KBM-7 (cell line): Measurements from ENCODE around the gene DLG1.
A peak's percentile ranks its signal among the peaks of the same experiment; 100 is the strongest.
"Not testable (repeated sequence)": the region's sequence is repeated elsewhere in the genome, so short reads cannot be mapped to it uniquely, and the experiment has no call there.

Experiments used
- DNase-seq: peaks from one replicate; pipeline ENCODE4 v3.0.0-alpha.2; 2015
- in situ Hi-C: fragments of 300-500 bp; cut with MboI; formaldehyde crosslinking; loops from 2 replicates; pipeline ENCODE4 v1.14.3; 2020; ENCODE audit warnings: low sequenced_read_pairs, low pct_unique_long_range_greater_than_20kb, mixed read lengths

DLG1 gene

DNA sequence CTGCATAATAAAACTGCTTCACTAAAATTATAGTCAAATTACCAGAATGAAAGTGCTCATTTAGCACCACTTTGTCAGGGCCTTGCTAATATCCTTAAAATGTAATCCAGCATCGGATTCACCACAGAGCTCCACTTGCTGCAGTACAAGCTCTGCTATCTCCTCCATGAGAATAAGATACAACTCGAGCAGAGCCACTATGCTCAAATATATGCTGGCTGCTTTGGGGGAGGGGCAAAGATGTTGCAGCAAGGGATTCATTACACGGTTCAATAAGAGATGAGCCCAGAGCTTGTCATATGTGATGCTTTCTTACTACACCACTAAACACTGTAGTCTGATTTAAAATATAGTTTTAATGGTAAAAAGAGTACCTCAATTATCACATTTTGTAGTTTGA, 72.2 kb downstream of the DLG1 start:
- in situ Hi-C loops = no loop called here
- no peak for DNase-seq

- DNase-seq = no peak
- in situ Hi-C loops = no loop called here
Observed at GRCh38 chr3:197225579-197225978, 72.8 kb downstream of the DLG1 start.

- peak; percentile 64 for DNase-seq
- in situ Hi-C loops = no loop called here
Observed at GRCh38 chr3:197224034-197224444, 74.4 kb downstream of the DLG1 start.

GRCh38 chr3:197222937-197223370, 75.5 kb downstream of the DLG1 start:
- DNase-seq = no peak
- in situ Hi-C loops = no loop called here

- no peak for DNase-seq
- in situ Hi-C loops = no loop called here
Observed at GRCh38 chr3:197219619-197220018, 78.8 kb downstream of the DLG1 start.

- in situ Hi-C loops = no loop called here
- no peak for DNase-seq
Observed at GRCh38 chr3:197218210-197218609, 80.2 kb downstream of the DLG1 start.

- no peak for DNase-seq
- in situ Hi-C loops = no loop called here
Observed at GRCh38 chr3:197216914-197217313, 81.5 kb downstream of the DLG1 start.

DNA sequence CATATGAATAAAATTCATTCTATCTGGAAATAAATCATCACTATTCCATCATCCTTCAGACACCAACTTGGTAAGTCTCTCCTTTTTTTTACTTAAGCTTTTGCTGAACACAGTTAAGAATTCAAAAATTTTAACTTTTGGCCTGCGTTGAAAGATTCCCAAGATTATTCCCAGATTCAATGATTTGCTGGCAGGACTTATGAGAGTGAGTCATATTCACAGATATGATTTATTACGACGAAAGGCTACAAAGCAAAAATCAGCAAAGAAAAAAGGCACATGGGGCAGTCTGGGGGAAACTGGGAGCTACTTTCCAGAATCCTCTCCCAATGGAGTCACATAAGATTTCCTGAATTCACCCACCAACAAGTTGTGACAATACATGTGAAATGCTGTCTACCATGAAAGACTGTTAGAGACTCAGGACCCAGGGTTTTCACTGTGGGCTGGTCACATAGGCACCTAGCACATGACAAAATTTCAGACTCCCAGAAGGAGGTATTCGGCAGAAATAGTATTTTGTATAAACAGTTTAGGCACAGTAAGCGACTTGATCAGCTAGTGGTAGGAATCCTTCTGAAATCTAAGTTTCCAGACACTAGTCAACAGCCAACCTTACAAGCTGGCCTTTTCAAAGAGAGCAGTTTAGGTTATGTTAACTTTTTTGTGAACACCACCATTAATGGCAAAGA, 82.1 kb downstream of the DLG1 start:
- in situ Hi-C loops = no loop called here
- no peak for DNase-seq

DNA sequence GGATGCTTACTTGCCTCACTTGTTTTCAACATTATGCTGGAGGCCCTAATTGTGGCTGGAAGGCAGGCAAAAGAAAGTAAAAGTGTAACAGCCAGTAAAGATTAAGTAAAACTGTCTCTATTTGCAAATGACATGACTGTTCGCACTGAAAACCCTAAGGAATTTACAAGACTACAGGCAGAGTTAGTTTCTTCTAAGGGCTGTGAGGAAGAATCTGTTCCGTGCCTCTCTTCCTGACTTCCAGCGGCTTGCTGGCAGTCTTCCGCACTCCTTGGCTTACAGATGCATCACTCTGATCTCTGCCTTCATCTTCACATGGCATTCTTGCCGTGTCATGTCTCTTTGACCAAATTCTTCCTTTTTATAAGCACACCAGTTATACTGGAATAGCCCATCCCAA, 86.1 kb downstream of the DLG1 start:
- DNase-seq = no peak
- in situ Hi-C loops = no loop called here

DNA sequence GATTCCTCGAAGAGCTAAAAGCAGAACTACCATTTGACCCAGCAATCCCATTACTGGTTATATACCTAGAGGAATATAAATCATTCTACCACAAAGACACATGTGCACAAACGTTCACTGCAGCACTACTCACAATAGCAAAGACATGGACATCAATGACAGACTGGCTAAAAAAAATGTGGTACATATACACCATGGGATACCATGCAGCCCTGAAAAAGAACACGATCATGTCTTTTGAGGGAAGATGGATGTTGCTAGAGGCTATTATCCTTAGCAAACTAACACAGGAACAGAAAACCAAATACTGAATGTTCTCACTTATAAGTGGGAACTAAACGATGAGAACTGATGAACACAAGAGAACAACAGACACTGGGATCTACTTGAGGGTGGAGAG, 86.7 kb downstream of the DLG1 start:
- in situ Hi-C loops = not testable (repeated sequence)

DNA sequence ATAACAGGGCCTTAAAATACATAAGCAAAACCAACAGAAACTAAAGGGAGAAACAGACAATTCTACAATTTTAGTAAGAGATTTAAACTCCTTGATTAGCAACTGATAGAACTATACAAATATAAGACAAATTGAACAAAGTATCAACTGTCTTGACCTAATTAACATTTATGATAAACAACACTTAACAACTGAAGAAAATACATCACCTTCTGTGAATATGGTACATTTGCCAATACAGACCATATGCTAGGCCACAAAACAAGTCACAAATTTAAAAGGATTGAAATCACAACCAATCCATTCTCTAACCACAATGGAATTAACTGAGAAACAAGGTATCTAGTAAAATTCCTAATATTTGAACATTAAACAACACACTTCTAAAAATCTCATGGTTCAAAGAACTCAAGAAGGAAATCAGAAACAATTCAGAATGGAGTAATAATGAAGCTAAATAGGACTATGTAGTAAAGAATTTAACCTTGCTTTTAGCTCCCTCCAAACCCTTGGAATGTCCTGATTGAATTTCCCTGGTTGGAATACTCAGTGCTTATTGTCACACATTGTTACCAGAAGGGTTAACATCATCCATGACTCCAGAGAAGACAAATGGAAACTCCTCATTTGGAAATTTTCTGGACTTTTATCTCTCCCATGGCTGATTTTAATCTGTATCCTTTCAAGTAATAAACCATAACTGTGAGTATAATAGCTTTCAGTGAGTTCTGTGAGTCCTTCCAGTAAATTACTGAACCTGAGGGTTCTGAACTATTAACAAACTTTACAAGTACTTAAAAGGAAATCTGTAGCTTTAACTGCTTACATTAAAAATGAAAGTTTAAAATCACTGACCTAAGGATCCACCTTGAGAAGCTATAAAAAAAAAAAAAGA, 88.8 kb downstream of the DLG1 start:
- no peak for DNase-seq
- in situ Hi-C loops = no loop called here

More for the DNA sequence above, 86.7 kb downstream of the DLG1 start:
- DNase-seq = not testable (repeated sequence)

- no peak for DNase-seq
- in situ Hi-C loops = no loop called here
Observed at GRCh38 chr3:197206913-197207312, 91.5 kb downstream of the DLG1 start.

DNA sequence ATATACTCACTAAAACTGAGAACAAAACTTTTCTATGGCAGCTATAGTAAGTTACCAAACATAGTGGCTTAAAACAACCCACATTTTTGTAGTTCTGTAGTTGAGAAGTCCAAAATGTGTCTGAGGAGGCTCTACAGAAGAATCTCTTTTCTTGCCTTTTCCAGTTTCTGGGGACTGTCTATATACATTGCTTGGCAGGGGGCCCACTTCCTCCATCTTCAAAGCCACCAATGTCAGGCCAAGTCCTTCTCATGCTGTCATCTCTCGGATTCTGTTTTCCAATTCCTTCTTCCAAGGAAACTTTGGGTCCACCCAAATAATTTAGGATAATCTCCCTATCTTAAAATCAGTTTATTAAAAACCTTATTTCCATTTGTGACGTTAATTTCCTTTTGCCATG, 92.7 kb downstream of the DLG1 start:
- DNase-seq = peak; percentile 19
- in situ Hi-C loops = no loop called here

GRCh38 chr3:197205265-197205664, 93.1 kb downstream of the DLG1 start:
- in situ Hi-C loops = no loop called here
- DNase-seq = no peak

DNA sequence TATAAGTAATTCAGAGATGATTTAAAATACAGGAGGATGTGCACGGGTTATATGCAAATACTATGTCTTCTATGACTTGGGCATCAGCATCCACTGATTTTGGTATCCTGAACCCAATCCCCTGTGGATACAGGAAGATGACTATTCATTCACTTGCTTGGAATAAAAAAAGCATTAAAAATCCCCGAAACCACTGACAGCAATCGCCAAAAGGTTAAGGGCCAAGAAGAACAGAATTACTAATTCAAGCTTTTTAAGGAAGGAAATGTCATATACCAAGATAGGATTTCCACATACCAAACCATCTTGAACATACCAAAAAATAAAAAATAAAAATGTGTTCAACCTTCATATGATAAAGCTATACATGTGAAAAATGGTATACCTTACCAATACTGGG, 93.7 kb downstream of the DLG1 start:
- no peak for DNase-seq
- in situ Hi-C loops = no loop called here

DNA sequence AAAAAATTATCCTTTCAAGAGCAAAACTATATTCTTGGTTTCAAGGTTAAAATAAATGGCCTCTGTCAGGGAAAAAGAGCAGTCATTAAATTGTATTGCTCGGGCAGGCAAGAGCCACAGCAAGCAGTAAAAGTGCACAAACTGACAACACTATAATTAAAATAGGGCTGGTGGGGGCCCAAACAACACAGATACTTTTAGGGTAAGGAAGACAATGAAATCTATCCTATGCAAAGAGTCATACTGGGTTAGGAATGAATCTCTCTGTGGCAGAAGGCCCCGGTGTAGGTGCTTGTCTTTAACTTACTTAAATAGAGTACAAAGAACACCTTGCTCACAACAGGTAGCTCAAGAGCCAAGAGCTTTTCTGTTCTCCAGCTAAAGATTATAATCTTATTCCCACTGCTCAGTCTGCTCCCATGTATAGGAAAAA, 94.7 kb downstream of the DLG1 start:
- DNase-seq = no peak
- in situ Hi-C loops = no loop called here

GRCh38 chr3:197202694-197203093, 95.7 kb downstream of the DLG1 start:
- in situ Hi-C loops = no loop called here
- DNase-seq = no peak

GRCh38 chr3:197201791-197202452, 96.5 kb downstream of the DLG1 start:
- DNase-seq = no peak
- in situ Hi-C loops = no loop called here

GRCh38 chr3:197200856-197201255, 97.6 kb downstream of the DLG1 start:
- peak; percentile 18 for DNase-seq
- in situ Hi-C loops = not testable (repeated sequence)

- no peak for DNase-seq
- in situ Hi-C loops = loop anchor here (25.0 kb wide), 1 partner anchor 210 kb away; no protein-coding TSS in a partner anchor
Observed at GRCh38 chr3:197197334-197197733, 101.1 kb downstream of the DLG1 start.
